ENCODE data around the gene CLDN7. TPM values are rescaled to one million over a fixed set of nuclear protein-coding genes. Genes with fewer than 3 reads are reported as not detected.

CLDN7 gene
- total RNA-seq, 4 donors from 2014 or later, result 108 to 161 (median 144) TPM

GRCh38 chr17:7292729-7293128 is 30.5 kb upstream of the CLDN7 start:
- TF ChIP-seq POLR2A (IDR thresholded peaks at IDR 0.05) (no peak), CTCF (IDR thresholded peaks at IDR 0.05) (no peak)
- peaks cover 8 to 36% of the 10 kb centered on the region in 2 donors for H3K4me1 ChIP-seq
- DNase-seq, result peak; percentile 28 to 53
- intact Hi-C loops (cut with DNase I), result no loop called here
- H3K9me3 ChIP-seq, result no peaks in the 10 kb centered on the region
- 18 to 20% methylated on average over 6 of the region's 6 CpGs for WGBS, 2 donors
- no peak overlapping the region for H3K4me3 ChIP-seq (replicated peaks in 1 of 3)
- no peaks in the 10 kb centered on the region for H3K27me3 ChIP-seq
- H3K36me3 ChIP-seq, result no peaks in the 10 kb centered on the region
- H3K27ac ChIP-seq, result no peak overlapping the region

GRCh38 chr17:7292194-7292593 is 29.9 kb upstream of the CLDN7 start:
- Histone ChIP-seq H3K4me1 (peaks cover 8 to 36% of the 10 kb centered on the region in 2 donors), H3K9me3 (no peaks in the 10 kb centered on the region), H3K4me3 (replicated peaks in 1 of 3) (no peak overlapping the region), H3K36me3 (no peaks in the 10 kb centered on the region), H3K27ac (no peak overlapping the region), H3K27me3 (no peaks in the 10 kb centered on the region)
- WGBS, 2 donors, result 59 to 68% methylated on average over 2 of the region's 2 CpGs
- peak; percentile 31 to 37 for DNase-seq
- TF ChIP-seq CTCF (IDR thresholded peaks at IDR 0.05) (no peak), POLR2A (IDR thresholded peaks at IDR 0.05) (no peak)
- intact Hi-C loops (cut with DNase I), result no loop called here

GRCh38 chr17:7290685-7291084 is 28.4 kb upstream of the CLDN7 start:
- no peaks in the 10 kb centered on the region for H3K36me3 ChIP-seq
- peaks cover 4 to 25% of the 10 kb centered on the region in 2 donors for H3K4me1 ChIP-seq
- no peak overlapping the region for H3K27ac ChIP-seq
- no peak overlapping the region for H3K4me3 ChIP-seq (replicated peaks in 1 of 3)
- no peak for DNase-seq
- H3K9me3 ChIP-seq, result no peaks in the 10 kb centered on the region
- intact Hi-C loops (cut with DNase I), result no loop called here
- no peaks in the 10 kb centered on the region for H3K27me3 ChIP-seq
- WGBS, 2 donors, result 81 to 86% methylated on average over 11 of the region's 11 CpGs
- TF ChIP-seq POLR2A (IDR thresholded peaks at IDR 0.05) (no peak), CTCF (IDR thresholded peaks at IDR 0.05) (no peak)

GRCh38 chr17:7290166-7290565 is 27.9 kb upstream of the CLDN7 start:
- intact Hi-C loops (cut with DNase I), result no loop called here
- TF ChIP-seq POLR2A (IDR thresholded peaks at IDR 0.05), result no peak
- TF ChIP-seq CTCF (IDR thresholded peaks at IDR 0.05), result no peak
- no peak for DNase-seq
- no peaks in the 10 kb centered on the region for H3K27me3 ChIP-seq
- no peaks in the 10 kb centered on the region for H3K9me3 ChIP-seq
- WGBS, 2 donors, result 95 to 96% methylated on average over 19 of the region's 19 CpGs
- H3K36me3 ChIP-seq, result no peaks in the 10 kb centered on the region
- H3K4me3 ChIP-seq (replicated peaks in 1 of 3), result no peak overlapping the region
- H3K4me1 ChIP-seq, result peaks cover 4 to 25% of the 10 kb centered on the region in 2 donors
- H3K27ac ChIP-seq, result no peak overlapping the region

GRCh38 chr17:7289256-7290032 is 27.2 kb upstream of the CLDN7 start:
- WGBS, 2 donors, result 93% methylated on average over 14 to 15 of the region's 18 CpGs
- Histone ChIP-seq H3K4me1 (peaks cover 0 to 18% of the 10 kb centered on the region in 2 donors), H3K4me3 (replicated peaks in 1 of 3) (no peak overlapping the region), H3K27ac (no peak overlapping the region), H3K9me3 (no peaks in the 10 kb centered on the region), H3K36me3 (no peaks in the 10 kb centered on the region), H3K27me3 (no peaks in the 10 kb centered on the region)
- intact Hi-C loops (cut with DNase I), result no loop called here
- no peak for TF ChIP-seq POLR2A (IDR thresholded peaks at IDR 0.05)
- no peak for TF ChIP-seq CTCF (IDR thresholded peaks at IDR 0.05)
- DNase-seq, result no peak

All from thyroid gland (tissue), 4 donors.